ENCODE results near the gene ESYT1.
A peak's percentile ranks its signal among the peaks of the same experiment; 100 is the strongest.

The ESYT1 gene

GRCh38 chr12:56126732-56127239, 1.3 kb upstream of the ESYT1 start:
- peaks cover 3% of the 10 kb centered on the region for H3K9me3 Mint-ChIP-seq
- CTCF ChIA-PET, result interaction anchor here (0.5 to 4.2 kb wide), 15 partner anchors 9 to 132 kb away, joined by 3 to 51 read pairs (median 6); partner anchors contain the start of genes ANKRD52, MYL6, MYL6B and RNF41
- H3K36me3 Mint-ChIP-seq, result peaks cover 31% of the 10 kb centered on the region
- peak overlapping the region; percentile 97 for H3K4me3 Mint-ChIP-seq
- peak overlapping the region; percentile 94 for H3K27ac Mint-ChIP-seq
- peaks cover 68% of the 10 kb centered on the region for H3K4me1 Mint-ChIP-seq
- no peak for DNase-seq
- peaks cover 3% of the 10 kb centered on the region for H3K27me3 Mint-ChIP-seq

DNA sequence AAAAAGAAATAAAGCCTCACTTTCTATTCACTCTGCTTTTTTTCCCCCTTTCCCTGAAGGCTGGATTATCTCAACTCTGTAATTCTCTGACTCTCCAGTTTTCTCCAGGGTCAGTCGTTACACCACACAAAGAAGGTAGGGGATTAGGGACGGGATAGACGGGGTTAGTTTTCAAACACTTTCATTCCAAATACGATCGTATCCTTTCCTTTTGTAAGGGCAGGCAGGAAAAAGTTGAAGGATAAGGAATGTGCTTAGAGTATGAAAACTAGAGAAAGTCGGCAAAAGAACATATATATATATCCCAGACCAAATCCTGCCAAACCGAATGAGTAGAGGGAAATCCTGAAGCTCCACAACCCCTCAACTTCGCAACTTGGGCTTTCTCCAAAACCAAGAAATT, 581 bp upstream of the ESYT1 start:
- CTCF ChIA-PET, result interaction anchor here (0.9 to 4.2 kb wide), 14 partner anchors 9 to 389 kb away, joined by 3 to 51 read pairs (median 7); partner anchors contain the start of genes MYL6, MYL6B, PA2G4 and RNF41
- Mint-ChIP-seq H3K36me3 (peaks cover 38% of the 10 kb centered on the region), H3K27ac (peak overlapping the region; percentile 94), H3K27me3 (peaks cover 3% of the 10 kb centered on the region), H3K4me3 (peak overlapping the region; percentile 97), H3K4me1 (peaks cover 75% of the 10 kb centered on the region), H3K9me3 (peaks cover 3% of the 10 kb centered on the region)
- DNase-seq, result no peak

DNA sequence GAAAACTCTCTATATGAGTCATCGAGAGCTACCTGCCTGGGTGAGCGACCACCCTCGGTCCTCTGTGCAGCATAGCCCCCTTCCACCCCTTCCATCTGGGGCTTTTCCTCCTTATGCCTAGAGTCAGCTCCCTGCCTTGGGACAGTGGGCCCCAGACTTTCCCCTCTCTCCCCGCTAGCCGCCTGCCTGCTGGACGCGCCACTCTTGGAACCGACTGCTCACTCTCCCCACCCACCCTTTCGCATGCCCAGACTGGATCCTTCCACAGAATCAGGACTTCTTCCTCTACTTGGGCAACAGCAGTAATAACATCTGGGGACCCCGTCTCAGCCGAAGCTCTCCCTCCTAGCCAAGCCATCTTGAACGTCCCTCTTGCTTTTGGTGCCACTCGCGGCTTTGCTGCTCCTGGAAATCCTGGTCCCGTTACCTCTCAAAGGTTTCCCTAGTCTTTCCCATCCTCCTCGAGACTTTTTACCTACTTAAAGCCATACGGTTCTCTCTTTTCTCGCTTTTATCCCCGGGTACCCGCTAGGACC, 671 bp downstream of the ESYT1 start:
- H3K9me3 Mint-ChIP-seq, result peaks cover 3% of the 10 kb centered on the region
- peaks cover 49% of the 10 kb centered on the region for H3K36me3 Mint-ChIP-seq
- DNase-seq, result no peak
- peaks cover 82% of the 10 kb centered on the region for H3K4me1 Mint-ChIP-seq
- CTCF ChIA-PET, result interaction anchor here (0.9 to 4.2 kb wide), 12 partner anchors 8 to 335 kb away, joined by 3 to 51 read pairs (median 7); partner anchors contain the start of genes MYL6, MYL6B, PA2G4 and RNF41
- H3K4me3 Mint-ChIP-seq, result peak overlapping the region; percentile 97
- peak overlapping the region; percentile 94 for H3K27ac Mint-ChIP-seq
- peaks cover 3% of the 10 kb centered on the region for H3K27me3 Mint-ChIP-seq

GRCh38 chr12:56129206-56129941, 1.3 kb downstream of the ESYT1 start:
- Mint-ChIP-seq H3K4me3 (peak overlapping the region; percentile 97), H3K36me3 (peaks cover 55% of the 10 kb centered on the region), H3K4me1 (peaks cover 81% of the 10 kb centered on the region), H3K9me3 (peaks cover 3% of the 10 kb centered on the region), H3K27me3 (peaks cover 3% of the 10 kb centered on the region), H3K27ac (peak overlapping the region; percentile 94)
- CTCF ChIA-PET, result interaction anchor here (0.6 to 4.2 kb wide), 4 partner anchors 10 to 59 kb away, joined by 3 to 51 read pairs (median 13); partner anchors contain the start of genes SMARCC2 and ZC3H10
- DNase-seq, result peak; percentile 88

GRCh38 chr12:56129942-56130495, 2.0 kb downstream of the ESYT1 start:
- no peak for DNase-seq
- Mint-ChIP-seq H3K27me3 (peaks cover 3% of the 10 kb centered on the region), H3K27ac (peak overlapping the region; percentile 94), H3K9me3 (peaks cover 3% of the 10 kb centered on the region), H3K36me3 (peaks cover 57% of the 10 kb centered on the region), H3K4me3 (peak overlapping the region; percentile 97), H3K4me1 (peaks cover 75% of the 10 kb centered on the region)
- CTCF ChIA-PET, result interaction anchor here (0.6 to 2.7 kb wide), 2 partner anchors 11 to 14 kb away, joined by 3 to 20 read pairs; partner anchors contain the start of gene ZC3H10

DNA sequence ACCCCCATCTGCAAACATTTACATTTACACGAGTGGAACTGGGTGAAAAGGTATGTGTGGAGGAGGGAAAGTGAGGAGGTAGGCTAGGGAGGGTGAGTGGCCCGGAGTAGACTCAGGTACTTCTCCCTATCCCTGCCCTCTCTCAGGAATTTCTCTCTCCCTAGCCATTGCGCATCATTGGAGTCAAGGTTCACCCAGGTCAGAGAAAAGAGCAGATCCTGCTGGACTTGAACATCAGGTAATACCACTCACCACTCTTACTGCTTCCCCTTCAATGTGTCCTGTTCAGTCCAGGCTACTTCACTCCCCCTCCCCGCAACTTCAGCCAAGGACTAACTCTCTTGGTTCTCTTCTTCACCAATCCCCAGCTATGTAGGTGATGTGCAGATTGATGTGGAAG, 2.8 kb downstream of the ESYT1 start:
- Mint-ChIP-seq H3K36me3 (peaks cover 65% of the 10 kb centered on the region), H3K4me3 (peak overlapping the region; percentile 97), H3K27me3 (peaks cover 3% of the 10 kb centered on the region), H3K27ac (peak overlapping the region; percentile 94), H3K9me3 (peaks cover 3% of the 10 kb centered on the region), H3K4me1 (peaks cover 71% of the 10 kb centered on the region)
- CTCF ChIA-PET, result no interaction called here
- no peak for DNase-seq

DNA sequence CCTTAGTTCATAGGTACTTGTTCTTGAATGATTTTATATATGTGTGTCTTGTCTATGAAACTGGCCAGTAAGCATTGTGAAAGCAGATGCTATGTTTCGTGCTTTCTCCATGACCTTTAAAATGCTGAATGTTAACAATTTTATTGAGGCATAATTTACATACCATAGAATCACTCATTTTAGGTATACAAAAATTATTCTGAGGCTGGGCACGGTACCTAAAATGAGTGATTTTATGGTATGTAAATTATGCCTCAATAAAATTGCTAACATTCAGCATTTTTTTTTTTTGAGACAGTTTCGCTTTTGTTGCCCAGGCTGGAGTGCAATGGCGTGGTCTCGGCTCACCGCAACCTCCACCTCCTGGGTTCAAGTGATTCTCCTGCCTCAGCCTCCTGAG, 6.8 kb downstream of the ESYT1 start:
- CTCF ChIA-PET, result no interaction called here
- H3K4me3 Mint-ChIP-seq, result no peak overlapping the region
- peaks cover 91% of the 10 kb centered on the region for H3K36me3 Mint-ChIP-seq
- H3K27me3 Mint-ChIP-seq, result no peaks in the 10 kb centered on the region
- peaks cover 79% of the 10 kb centered on the region for H3K4me1 Mint-ChIP-seq
- no peak overlapping the region for H3K27ac Mint-ChIP-seq
- no peak for DNase-seq
- H3K9me3 Mint-ChIP-seq, result peaks cover 3% of the 10 kb centered on the region

- peak overlapping the region; percentile 87 for H3K27ac Mint-ChIP-seq
- no peaks in the 10 kb centered on the region for H3K27me3 Mint-ChIP-seq
- CTCF ChIA-PET, result interaction anchor here (1.7 to 2.6 kb wide), 3 partner anchors 10 to 14 kb away, joined by 6 to 10 read pairs (median 7); partner anchors contain the start of genes ESYT1 and MYL6B
- H3K4me1 Mint-ChIP-seq, result peaks cover 78% of the 10 kb centered on the region
- peaks cover 87% of the 10 kb centered on the region for H3K36me3 Mint-ChIP-seq
- H3K9me3 Mint-ChIP-seq, result no peaks in the 10 kb centered on the region
- H3K4me3 Mint-ChIP-seq, result no peak overlapping the region
- no peak for DNase-seq
Measured at GRCh38 chr12:56137853-56138571, 9.9 kb downstream of the ESYT1 start.

DNA sequence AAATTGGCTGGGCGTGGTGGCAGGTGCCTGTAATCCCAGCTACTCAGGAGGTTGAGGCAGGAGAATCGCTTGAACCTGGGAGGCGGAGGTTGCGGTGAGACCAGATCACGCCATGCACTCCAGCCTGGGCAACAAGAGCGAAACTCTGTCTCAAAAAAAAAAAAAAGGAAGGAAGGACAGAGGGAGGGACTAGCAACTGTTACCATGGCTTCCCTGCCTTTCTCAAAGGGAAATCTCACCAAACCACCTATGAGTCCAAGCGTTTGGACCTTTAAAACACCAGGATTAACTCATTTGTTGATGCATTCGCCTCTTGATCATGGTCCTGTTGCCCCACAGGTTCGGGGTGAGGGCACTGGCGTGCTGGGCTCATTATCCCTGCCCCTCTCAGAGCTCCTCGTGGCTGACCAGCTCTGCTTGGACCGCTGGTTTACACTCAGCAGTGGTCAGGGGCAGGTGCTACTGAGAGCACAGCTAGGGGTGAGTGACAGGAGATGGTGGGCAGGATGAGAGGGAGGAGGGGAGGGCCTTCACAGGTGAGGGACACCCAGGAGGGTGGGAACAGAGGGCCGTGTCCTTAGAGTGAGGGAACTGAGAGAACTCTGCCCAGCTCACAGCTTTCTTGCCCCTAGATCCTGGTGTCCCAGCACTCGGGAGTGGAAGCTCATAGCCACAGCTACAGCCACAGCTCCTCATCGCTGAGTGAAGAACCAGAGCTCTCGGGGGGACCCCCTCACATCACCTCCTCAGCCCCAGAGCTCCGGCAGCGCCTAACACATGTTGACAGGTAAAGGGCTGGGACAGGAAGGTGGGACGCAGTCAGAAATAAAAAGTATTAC, 14.1 kb downstream of the ESYT1 start:
- no peak for DNase-seq
- CTCF ChIA-PET, result interaction anchor here (0.9 to 1.3 kb wide), 3 partner anchors 9 to 17 kb away, joined by 3 to 5 read pairs (median 5); partner anchors contain the start of gene MYL6
- Mint-ChIP-seq H3K36me3 (peaks cover 78% of the 10 kb centered on the region), H3K27ac (peak overlapping the region; percentile 76), H3K4me1 (peaks cover 63% of the 10 kb centered on the region), H3K4me3 (no peak overlapping the region), H3K27me3 (no peaks in the 10 kb centered on the region), H3K9me3 (no peaks in the 10 kb centered on the region)

GRCh38 chr12:56143217-56143616, 15.2 kb downstream of the ESYT1 start:
- Mint-ChIP-seq H3K4me3 (no peak overlapping the region), H3K27ac (peak overlapping the region; percentile 76), H3K9me3 (no peaks in the 10 kb centered on the region), H3K36me3 (peaks cover 68% of the 10 kb centered on the region), H3K4me1 (peaks cover 53% of the 10 kb centered on the region), H3K27me3 (no peaks in the 10 kb centered on the region)
- DNase-seq, result no peak
- CTCF ChIA-PET, result interaction anchor here (1.2 kb wide), 1 partner anchor 16 kb away, joined by 5 read pairs; the partner anchor contains the start of gene MYL6

DNA sequence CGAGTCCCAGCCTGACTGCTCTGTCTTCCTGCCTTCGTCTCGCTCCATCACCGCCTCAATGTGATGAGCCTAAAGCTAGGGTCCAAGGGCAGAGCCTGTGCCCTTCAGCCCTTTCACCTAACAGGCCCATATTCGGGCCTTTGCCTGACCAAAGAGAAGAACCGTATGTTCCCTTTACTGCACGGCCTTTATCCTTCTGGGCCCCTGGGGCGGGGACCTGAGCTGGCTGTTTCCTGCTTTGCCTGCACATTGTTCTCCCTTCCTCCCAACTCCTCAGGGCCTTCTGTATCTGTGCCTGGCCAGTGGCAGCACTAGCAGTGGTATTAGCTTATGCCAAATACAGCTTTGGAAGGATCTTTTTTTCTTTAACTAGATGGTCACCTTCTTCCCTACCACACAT, 15.8 kb downstream of the ESYT1 start:
- DNase-seq, result no peak
- Mint-ChIP-seq H3K9me3 (no peaks in the 10 kb centered on the region), H3K36me3 (peaks cover 61% of the 10 kb centered on the region), H3K4me3 (no peak overlapping the region), H3K27me3 (no peaks in the 10 kb centered on the region), H3K27ac (peak overlapping the region; percentile 76), H3K4me1 (peaks cover 46% of the 10 kb centered on the region)
- CTCF ChIA-PET, result interaction anchor here (0.9 to 1.7 kb wide), 3 partner anchors 14 to 24 kb away, joined by 3 to 4 read pairs (median 3); no protein-coding TSS in a partner anchor

GRCh38 chr12:56145217-56145616, 17.1 kb downstream of the ESYT1 start:
- no peak for DNase-seq
- CTCF ChIA-PET, result interaction anchor here (1.7 kb wide), 1 partner anchor 25 kb away, joined by 4 read pairs; no protein-coding TSS in a partner anchor
- H3K36me3 Mint-ChIP-seq, result peaks cover 49% of the 10 kb centered on the region
- H3K27me3 Mint-ChIP-seq, result no peaks in the 10 kb centered on the region
- H3K27ac Mint-ChIP-seq, result no peak overlapping the region
- peaks cover 40% of the 10 kb centered on the region for H3K4me1 Mint-ChIP-seq
- H3K4me3 Mint-ChIP-seq, result no peak overlapping the region
- H3K9me3 Mint-ChIP-seq, result no peaks in the 10 kb centered on the region

All from activated naive CD4-positive, alpha-beta T cell treated with anti-CD3 and anti-CD28 coated beads, Interleukin-2, amount 10 ng/mL, durations not matched to agents 7 days and 5 days (primary cell).